Measurements from ENCODE around the gene HSPG2. TPM values are rescaled to one million over a fixed set of nuclear protein-coding genes. Genes with fewer than 3 reads are reported as not detected.
A peak's percentile ranks its signal among the peaks of the same experiment; 100 is the strongest.

The HSPG2 gene
- total RNA-seq, 2 donors from 2014 or later = 684 to 846 TPM

DNA sequence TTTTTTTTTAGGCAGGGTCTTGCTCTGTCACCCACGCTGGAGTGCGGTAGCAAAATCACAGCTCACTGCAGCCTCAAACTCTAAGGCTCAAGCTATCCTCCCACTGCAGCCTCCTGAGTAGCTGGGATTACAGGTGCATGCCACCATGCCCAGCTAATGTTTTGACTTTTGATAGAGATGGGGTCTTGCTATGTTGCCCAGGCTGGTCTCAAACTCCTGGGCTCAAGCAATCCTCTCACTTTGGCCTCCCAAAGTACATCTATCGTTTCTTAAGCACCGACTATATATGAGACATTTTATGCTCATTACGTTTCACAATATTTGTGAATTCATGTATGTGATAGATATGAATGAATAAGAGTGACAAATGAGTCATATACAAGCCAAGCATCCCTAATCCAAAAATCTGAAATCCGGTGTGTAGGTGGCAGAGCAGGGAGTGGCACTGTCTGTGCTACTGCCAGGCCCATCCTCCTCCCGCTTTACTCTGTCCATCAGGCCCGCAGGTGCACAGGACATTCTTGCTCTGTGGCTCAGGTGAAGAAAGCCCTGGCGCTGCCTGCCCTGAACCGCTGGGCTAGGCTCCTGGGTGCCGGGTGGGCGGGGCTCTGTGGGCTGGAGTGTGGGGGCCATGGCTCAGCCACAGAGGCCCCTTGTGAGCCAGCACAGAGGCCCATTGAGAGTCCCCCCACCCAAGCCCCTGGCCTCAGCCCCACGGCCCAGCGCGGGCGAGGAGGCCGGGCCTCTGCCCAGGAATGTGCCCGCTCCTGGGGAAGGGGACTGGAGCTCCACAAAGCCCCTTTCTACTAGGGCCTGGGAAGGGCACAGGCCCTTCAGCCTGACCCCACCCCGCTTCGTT is 45.3 kb downstream of the HSPG2 start:
- H3K36me3 ChIP-seq = peaks cover 74% of the 10 kb centered on the region
- DNase-seq (ENCODE audit: low spot score) = no peak
- TF ChIP-seq, protein P1, sequence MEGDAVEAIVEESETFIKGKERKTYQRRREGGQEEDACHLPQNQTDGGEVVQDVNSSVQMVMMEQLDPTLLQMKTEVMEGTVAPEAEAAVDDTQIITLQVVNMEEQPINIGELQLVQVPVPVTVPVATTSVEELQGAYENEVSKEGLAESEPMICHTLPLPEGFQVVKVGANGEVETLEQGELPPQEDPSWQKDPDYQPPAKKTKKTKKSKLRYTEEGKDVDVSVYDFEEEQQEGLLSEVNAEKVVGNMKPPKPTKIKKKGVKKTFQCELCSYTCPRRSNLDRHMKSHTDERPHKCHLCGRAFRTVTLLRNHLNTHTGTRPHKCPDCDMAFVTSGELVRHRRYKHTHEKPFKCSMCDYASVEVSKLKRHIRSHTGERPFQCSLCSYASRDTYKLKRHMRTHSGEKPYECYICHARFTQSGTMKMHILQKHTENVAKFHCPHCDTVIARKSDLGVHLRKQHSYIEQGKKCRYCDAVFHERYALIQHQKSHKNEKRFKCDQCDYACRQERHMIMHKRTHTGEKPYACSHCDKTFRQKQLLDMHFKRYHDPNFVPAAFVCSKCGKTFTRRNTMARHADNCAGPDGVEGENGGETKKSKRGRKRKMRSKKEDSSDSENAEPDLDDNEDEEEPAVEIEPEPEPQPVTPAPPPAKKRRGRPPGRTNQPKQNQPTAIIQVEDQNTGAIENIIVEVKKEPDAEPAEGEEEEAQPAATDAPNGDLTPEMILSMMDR (IDR thresholded peaks at IDR 0.05) = no peak
- peaks cover 19 to 45% of the 10 kb centered on the region in 2 donors for H3K4me1 ChIP-seq (ENCODE audit: control insufficient read depth in 1 of 2, low read depth in 2 of 2)
- H3K27ac ChIP-seq = peak overlapping the region in 1 of 2 donors; percentile 99
- no peak for ATAC-seq (ENCODE audit: insufficient number of reproducible peaks, low FRiP score, low read depth)
- H3K27me3 ChIP-seq (replicated peaks; ENCODE audit: insufficient read depth) = no peaks in the 10 kb centered on the region
- no peak overlapping the region for H3K4me3 ChIP-seq
- no peaks in the 10 kb centered on the region for H3K9me3 ChIP-seq

DNA sequence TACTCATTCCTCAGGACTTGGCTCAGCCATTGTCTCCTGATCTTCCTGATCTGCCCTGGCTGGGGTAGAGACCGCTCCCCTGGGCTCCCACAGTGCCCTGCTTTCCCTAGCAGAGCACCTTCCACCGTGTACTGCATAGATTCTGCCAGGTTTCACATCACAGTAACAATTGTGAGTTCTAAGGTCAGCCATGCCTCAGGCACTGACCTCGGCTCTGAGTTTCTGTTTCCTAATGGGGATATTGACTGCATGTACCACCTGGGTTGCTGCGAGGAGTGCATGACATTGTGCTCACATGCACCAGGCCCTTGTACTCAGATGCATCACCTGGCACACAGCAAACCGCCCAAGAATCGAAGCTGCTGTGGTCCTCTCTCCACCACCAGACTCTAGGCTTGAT is 46.0 kb downstream of the HSPG2 start:
- peak overlapping the region in 1 of 2 donors; percentile 30 for H3K27ac ChIP-seq
- no peak for DNase-seq (ENCODE audit: low spot score)
- TF ChIP-seq, protein P1 (IDR thresholded peaks at IDR 0.05) = no peak
- ATAC-seq (ENCODE audit: insufficient number of reproducible peaks, low FRiP score, low read depth) = no peak
- H3K27me3 ChIP-seq (replicated peaks; ENCODE audit: insufficient read depth) = no peaks in the 10 kb centered on the region
- H3K4me1 ChIP-seq (ENCODE audit: control insufficient read depth in 1 of 2, low read depth in 2 of 2) = peaks cover 11 to 38% of the 10 kb centered on the region in 2 donors
- peaks cover 81% of the 10 kb centered on the region for H3K36me3 ChIP-seq
- no peak overlapping the region for H3K4me3 ChIP-seq
- no peaks in the 10 kb centered on the region for H3K9me3 ChIP-seq

DNA sequence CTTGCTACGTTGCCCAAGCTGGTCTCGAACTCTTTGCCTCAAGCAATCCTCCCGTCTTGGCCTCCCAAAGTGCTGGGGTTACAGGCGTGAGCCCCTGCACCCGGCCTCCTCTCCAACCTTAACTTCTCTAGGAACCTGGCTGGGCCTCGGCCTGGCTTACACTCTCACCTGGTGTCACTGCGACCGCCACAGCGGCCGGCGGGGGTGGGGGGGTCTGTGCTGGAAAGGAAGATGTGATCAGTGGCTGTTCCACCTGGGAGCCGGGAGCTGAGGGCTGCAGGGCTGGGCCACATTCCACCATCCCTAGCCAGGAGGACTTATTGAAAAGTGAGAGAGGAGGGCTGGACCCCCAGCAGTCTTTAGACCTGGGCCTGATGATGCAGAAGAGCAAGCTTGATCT is 48.6 kb downstream of the HSPG2 start:
- ATAC-seq (ENCODE audit: insufficient number of reproducible peaks, low FRiP score, low read depth) = no peak
- H3K4me1 ChIP-seq (ENCODE audit: control insufficient read depth in 1 of 2, low read depth in 2 of 2) = peaks cover 0 to 12% of the 10 kb centered on the region in 2 donors
- H3K27me3 ChIP-seq (replicated peaks; ENCODE audit: insufficient read depth) = no peaks in the 10 kb centered on the region
- H3K36me3 ChIP-seq = peaks cover 85% of the 10 kb centered on the region
- TF ChIP-seq, protein P1 (IDR thresholded peaks at IDR 0.05) = no peak
- H3K9me3 ChIP-seq = no peaks in the 10 kb centered on the region
- no peak overlapping the region for H3K4me3 ChIP-seq
- DNase-seq (ENCODE audit: low spot score) = no peak
- no peak overlapping the region for H3K27ac ChIP-seq

DNA sequence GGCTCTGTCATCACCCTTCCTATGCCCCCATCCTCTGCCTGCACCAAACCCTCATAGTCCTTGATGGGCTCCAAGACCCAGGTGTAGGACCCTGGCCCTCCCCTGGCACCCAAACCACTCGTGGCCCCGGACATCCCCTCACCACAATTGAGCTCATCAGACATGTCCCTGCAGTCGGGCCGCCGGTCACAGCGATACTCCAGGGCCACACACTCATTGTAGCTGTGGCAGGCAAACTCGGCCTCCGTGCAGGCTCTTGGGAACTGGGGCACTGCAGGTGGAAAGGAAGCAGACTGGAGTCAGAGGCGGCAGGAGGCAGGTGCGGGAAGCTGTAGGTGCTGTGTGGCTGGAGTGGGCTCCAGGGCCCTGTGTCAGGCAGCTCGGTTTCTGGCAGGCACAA is 49.3 kb downstream of the HSPG2 start:
- H3K27me3 ChIP-seq (replicated peaks; ENCODE audit: insufficient read depth) = no peaks in the 10 kb centered on the region
- H3K4me1 ChIP-seq (ENCODE audit: control insufficient read depth in 1 of 2, low read depth in 2 of 2) = peaks cover 0 to 5% of the 10 kb centered on the region in 2 donors
- H3K27ac ChIP-seq = no peak overlapping the region
- no peak overlapping the region for H3K4me3 ChIP-seq
- no peaks in the 10 kb centered on the region for H3K9me3 ChIP-seq
- peaks cover 82% of the 10 kb centered on the region for H3K36me3 ChIP-seq
- TF ChIP-seq, protein P1 (IDR thresholded peaks at IDR 0.05) = no peak
- ATAC-seq (ENCODE audit: insufficient number of reproducible peaks, low FRiP score, low read depth) = no peak
- DNase-seq (ENCODE audit: low spot score) = no peak

DNA sequence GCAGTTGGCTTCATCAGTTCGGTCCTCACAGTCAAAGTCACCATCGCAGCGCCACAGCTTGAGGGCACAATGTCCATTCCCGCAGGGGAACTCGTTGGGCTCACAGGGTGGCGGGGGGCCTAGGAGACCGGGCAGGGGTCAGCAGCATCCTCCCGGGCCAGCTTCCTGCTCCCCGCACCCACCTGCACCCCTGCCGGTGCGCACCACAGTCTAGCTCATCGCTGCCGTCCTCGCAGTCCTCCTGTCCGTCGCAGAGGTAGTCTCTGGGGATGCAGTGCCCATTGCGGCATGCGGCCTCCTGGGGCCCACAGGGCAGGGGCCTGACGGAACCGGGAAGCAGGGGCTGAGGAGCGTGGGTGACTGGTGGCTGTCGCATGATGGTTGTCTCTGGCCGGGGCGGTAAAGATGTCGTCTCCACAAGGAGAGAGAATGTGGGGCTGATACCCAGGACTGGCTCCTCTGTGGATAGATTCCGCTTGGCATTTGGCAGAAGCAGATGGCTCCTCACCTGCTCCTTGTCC is 49.8 kb downstream of the HSPG2 start:
- TF ChIP-seq, protein P1 (IDR thresholded peaks at IDR 0.05) = no peak

More for the DNA sequence above, 49.8 kb downstream of the HSPG2 start:
- Histone ChIP-seq H3K4me3 (no peak overlapping the region), H3K36me3 (peaks cover 85% of the 10 kb centered on the region), H3K9me3 (no peaks in the 10 kb centered on the region), H3K4me1 (ENCODE audit: control insufficient read depth in 1 of 2, low read depth in 2 of 2) (no peaks in the 10 kb centered on the region), H3K27ac (no peak overlapping the region), H3K27me3 (replicated peaks; ENCODE audit: insufficient read depth) (no peaks in the 10 kb centered on the region)
- no peak for DNase-seq (ENCODE audit: low spot score)
- no peak for ATAC-seq (ENCODE audit: insufficient number of reproducible peaks, low FRiP score, low read depth)

All from thoracic aorta (tissue), 2 donors.